GM19328 (cell line): ENCODE measurements around the gene RRAD.
"Not testable (repeated sequence)": the region's sequence is repeated elsewhere in the genome, so short reads cannot be mapped to it uniquely, and the experiment has no call there.

Source experiments
- ATAC-seq: cut with Tn5 transposase; IDR thresholded peaks from one replicate; pipeline ENCODE4 v1.9.1; 2021; ENCODE audit warnings: mild to moderate bottlenecking, moderate library complexity; ENCODE audit not compliant: unreplicated experiment

The RRAD gene

GRCh38 chr16:66925322-66925840 lies at the start of gene RRAD:
Gene RRAD (minus strand): TSS chr16:66925535. CDS start chr16:66925179, 356 bp downstream.
- no peak for ATAC-seq

GRCh38 chr16:66974932-66975246 lies 49.6 kb upstream of the RRAD start:
- not testable (repeated sequence) for ATAC-seq

- not testable (repeated sequence) for ATAC-seq
These were observed 49.0 kb upstream of the RRAD start for GRCh38 chr16:66974156-66974931.

- no peak for ATAC-seq
These were observed 48.4 kb upstream of the RRAD start for GRCh38 chr16:66973716-66974115.

- ATAC-seq = no peak
These were observed 47.6 kb upstream of the RRAD start for GRCh38 chr16:66972983-66973382.

GRCh38 chr16:66970775-66971720 lies 45.7 kb upstream of the RRAD start:
- no peak for ATAC-seq

- no peak for ATAC-seq
These were observed 43.5 kb upstream of the RRAD start for GRCh38 chr16:66968847-66969246.

GRCh38 chr16:66964049-66964448 lies 38.7 kb upstream of the RRAD start:
- ATAC-seq = no peak

- no peak for ATAC-seq
These were observed 36.6 kb upstream of the RRAD start for GRCh38 chr16:66961914-66962313.

GRCh38 chr16:66961065-66961744 lies 35.9 kb upstream of the RRAD start, which contains the start of gene CES3:
Gene CES3 (plus strand): TSS chr16:66961266. CDS start chr16:66961308, 42 bp downstream.
- no peak for ATAC-seq

GRCh38 chr16:66960270-66960669 lies 34.9 kb upstream of the RRAD start:
- no peak for ATAC-seq

- no peak for ATAC-seq
These were observed 34.4 kb upstream of the RRAD start for GRCh38 chr16:66959704-66960161.

GRCh38 chr16:66958857-66959703 lies 33.7 kb upstream of the RRAD start:
- no peak for ATAC-seq

GRCh38 chr16:66956154-66956457 lies 30.8 kb upstream of the RRAD start:
- not testable (repeated sequence) for ATAC-seq

- not testable (repeated sequence) for ATAC-seq
These were observed 30.2 kb upstream of the RRAD start for GRCh38 chr16:66955363-66956153.

GRCh38 chr16:66954097-66954659 lies 28.8 kb upstream of the RRAD start:
- ATAC-seq = no peak

- ATAC-seq = no peak
These were observed 28.2 kb upstream of the RRAD start for GRCh38 chr16:66953462-66954096.

GRCh38 chr16:66952430-66953110 lies 27.2 kb upstream of the RRAD start:
- ATAC-seq = no peak
